Rectal smooth muscle tissue (tissue), 1 donor: Measurements from ENCODE around the gene SOX12.

ENCODE experiments used
- H3K27ac ChIP-seq: one replicate; pipeline ENCODE4 v1.7.0; 2013; ENCODE audit warnings: low read depth, low read length, inconsistent platforms
- H3K27me3 ChIP-seq: one replicate; pipeline ENCODE4 v1.7.0; 2013; ENCODE audit warnings: low read length; ENCODE audit not compliant: control insufficient read depth, insufficient read depth
- H3K36me3 ChIP-seq: one replicate; pipeline ENCODE4 v1.7.0; 2013; ENCODE audit warnings: low read length; ENCODE audit not compliant: control insufficient read depth, insufficient read depth
- H3K4me1 ChIP-seq: one replicate; pipeline ENCODE4 v1.7.0; 2013; ENCODE audit warnings: low read length; ENCODE audit not compliant: control insufficient read depth, insufficient read depth
- H3K4me3 ChIP-seq: one replicate; pipeline ENCODE4 v1.7.0; 2013; ENCODE audit warnings: low read length
- H3K9ac ChIP-seq: one replicate; pipeline ENCODE4 v1.7.0; 2013; ENCODE audit warnings: low read length

SOX12 gene

DNA sequence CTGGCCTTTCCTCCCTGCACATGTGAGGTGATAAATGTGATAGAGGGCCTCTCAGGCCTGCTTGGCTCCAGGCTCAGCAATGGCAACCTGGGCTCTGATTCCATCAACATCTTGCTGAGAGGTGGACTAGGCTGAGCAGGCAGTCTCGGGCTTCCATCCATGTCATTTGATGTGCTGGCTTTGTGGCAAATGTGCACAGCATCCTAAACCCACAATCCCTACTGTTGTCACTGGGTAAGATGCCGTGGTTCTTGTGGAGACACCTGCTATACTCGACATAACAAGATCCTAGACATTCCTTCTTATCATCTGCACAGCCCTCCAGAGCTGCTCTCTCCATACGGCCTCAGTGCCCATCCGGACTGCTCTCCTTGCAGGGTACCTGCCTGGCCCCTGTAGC lies 30.8 kb upstream of the SOX12 start:
- Histone ChIP-seq H3K27ac (no peak overlapping the region), H3K9ac (no peak overlapping the region), H3K4me1 (peaks cover 10% of the 10 kb centered on the region), H3K4me3 (no peak overlapping the region), H3K36me3 (no peaks in the 10 kb centered on the region), H3K27me3 (no peaks in the 10 kb centered on the region)

DNA sequence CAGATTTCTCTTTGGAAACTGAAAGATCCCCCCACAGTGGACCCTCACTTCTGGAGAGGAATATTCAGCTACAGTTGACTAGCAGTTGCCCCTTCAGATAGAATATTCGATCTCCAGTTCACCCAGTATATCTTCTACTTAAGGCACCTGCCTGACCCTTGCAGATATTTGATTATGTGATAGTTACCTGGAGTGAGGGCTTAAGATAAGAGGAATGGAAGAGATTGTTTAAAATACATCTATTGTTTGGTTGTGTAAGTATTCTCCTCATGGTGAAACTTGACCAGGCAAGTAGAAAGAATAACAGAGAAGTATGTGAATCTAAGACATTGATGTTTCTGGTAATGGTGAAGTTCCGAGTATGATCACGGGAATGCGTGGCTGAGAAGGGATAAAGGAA lies 29.5 kb upstream of the SOX12 start:
- Histone ChIP-seq H3K4me3 (no peak overlapping the region), H3K9ac (no peak overlapping the region), H3K4me1 (peaks cover 18% of the 10 kb centered on the region), H3K27me3 (no peaks in the 10 kb centered on the region), H3K27ac (no peak overlapping the region), H3K36me3 (no peaks in the 10 kb centered on the region)

DNA sequence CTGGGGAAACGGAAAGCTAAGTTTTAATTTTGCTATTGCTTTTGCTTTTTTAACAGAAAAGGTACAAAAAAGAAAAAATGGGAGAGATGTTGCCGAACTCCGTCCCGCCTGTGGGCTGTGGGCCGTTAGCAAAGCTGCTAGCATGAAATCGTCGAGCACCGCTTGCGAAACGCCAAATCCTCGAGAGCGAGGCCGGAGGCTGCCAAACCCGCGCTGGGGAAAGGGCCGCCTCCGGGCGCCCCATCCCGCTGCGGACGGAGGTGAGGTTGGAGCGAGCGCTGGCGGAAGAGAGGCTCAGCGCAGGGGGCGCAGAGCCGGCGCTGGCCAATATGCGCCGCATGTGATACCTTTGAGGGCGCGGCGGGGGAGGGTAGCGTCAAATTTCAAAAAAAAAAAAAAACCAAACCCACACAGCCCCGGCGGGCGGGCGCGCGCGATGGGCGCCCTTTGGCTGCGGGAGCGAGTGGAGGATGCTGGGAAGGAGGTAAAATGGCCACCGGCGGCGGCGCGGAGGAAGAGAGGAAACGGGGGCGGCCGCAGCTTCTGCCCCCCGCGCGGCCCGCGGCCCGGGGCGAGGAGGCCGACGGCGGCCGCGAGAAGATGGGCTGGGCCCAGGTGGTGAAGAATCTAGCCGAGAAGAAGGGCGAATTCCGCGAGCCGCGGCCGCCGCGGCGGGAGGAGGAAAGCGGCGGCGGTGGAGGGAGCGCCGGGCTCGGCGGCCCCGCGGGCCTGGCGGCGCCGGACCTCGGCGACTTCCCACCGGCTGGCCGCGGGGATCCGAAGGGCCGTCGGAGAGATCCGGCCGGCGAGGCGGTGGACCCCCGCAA lies 28.0 kb upstream of the SOX12 start, which contains the start of gene ZCCHC3:
TSS of gene ZCCHC3 (plus strand) at position 473 of the 827 bp plus-strand sequence. CDS start at position 490, 17 bp downstream.
- Histone ChIP-seq H3K36me3 (no peaks in the 10 kb centered on the region), H3K4me1 (peaks cover 19% of the 10 kb centered on the region), H3K27ac (peak within 1 kb of the TSS; percentile 93), H3K9ac (peak within 1 kb of the TSS; percentile 88), H3K4me3 (peak within 1 kb of the TSS; percentile 96), H3K27me3 (no peaks in the 10 kb centered on the region)

DNA sequence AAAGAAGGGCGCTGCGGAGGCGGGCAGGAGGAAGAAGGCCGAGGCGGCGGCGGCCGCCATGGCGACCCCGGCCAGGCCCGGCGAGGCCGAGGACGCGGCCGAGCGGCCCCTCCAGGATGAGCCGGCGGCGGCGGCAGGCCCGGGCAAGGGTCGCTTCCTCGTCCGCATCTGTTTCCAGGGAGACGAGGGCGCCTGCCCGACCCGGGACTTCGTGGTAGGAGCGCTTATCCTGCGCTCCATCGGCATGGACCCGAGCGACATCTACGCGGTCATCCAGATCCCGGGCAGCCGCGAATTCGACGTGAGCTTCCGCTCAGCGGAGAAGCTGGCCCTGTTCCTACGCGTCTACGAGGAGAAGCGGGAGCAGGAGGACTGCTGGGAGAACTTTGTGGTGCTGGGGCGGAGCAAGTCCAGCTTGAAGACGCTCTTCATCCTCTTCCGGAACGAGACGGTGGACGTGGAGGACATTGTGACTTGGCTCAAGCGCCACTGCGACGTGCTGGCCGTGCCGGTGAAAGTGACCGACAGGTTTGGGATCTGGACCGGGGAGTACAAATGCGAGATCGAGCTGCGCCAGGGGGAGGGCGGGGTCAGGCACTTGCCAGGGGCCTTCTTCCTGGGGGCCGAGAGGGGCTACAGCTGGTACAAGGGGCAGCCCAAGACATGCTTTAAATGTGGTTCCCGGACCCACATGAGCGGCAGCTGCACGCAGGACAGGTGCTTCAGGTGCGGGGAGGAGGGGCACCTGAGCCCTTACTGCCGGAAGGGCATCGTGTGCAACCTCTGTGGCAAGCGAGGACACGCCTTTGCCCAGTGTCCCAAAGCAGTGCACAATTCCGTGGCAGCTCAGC lies 27.2 kb upstream of the SOX12 start:
- H3K27ac ChIP-seq, result peak overlapping the region; percentile 93
- peak overlapping the region; percentile 96 for H3K4me3 ChIP-seq
- H3K4me1 ChIP-seq, result peaks cover 19% of the 10 kb centered on the region
- H3K27me3 ChIP-seq, result no peaks in the 10 kb centered on the region
- peak overlapping the region; percentile 88 for H3K9ac ChIP-seq
- no peaks in the 10 kb centered on the region for H3K36me3 ChIP-seq

DNA sequence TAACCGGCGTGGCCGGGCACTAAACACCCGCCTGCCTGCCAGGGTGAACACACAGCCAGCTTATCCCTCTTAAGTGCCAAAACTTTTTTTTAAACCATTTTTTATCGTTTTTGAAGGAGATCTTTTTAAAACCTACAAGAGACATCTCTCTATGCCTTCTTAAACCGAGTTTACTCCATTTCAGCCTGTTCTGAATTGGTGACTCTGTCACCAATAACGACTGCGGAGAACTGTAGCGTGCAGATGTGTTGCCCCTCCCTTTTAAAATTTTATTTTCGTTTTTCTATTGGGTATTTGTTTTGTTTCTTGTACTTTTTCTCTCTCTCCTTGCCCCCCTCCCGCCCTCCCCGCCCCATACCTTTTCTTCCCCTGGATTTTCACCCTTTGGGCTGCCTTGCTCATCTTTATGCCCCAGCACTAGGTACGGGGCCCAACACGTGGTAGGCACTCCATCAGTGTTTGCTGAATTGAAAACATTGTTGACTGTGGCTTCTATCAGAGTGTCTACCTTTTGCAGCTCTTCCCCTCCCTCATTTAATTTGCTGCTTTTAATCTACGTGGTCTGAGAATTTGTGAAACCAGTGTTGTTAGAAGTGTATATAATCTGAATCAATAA lies 26.5 kb upstream of the SOX12 start:
- Histone ChIP-seq H3K27ac (peak overlapping the region; percentile 93), H3K27me3 (no peaks in the 10 kb centered on the region), H3K9ac (peak overlapping the region; percentile 88), H3K36me3 (no peaks in the 10 kb centered on the region), H3K4me1 (peaks cover 19% of the 10 kb centered on the region), H3K4me3 (peak overlapping the region; percentile 96)

DNA sequence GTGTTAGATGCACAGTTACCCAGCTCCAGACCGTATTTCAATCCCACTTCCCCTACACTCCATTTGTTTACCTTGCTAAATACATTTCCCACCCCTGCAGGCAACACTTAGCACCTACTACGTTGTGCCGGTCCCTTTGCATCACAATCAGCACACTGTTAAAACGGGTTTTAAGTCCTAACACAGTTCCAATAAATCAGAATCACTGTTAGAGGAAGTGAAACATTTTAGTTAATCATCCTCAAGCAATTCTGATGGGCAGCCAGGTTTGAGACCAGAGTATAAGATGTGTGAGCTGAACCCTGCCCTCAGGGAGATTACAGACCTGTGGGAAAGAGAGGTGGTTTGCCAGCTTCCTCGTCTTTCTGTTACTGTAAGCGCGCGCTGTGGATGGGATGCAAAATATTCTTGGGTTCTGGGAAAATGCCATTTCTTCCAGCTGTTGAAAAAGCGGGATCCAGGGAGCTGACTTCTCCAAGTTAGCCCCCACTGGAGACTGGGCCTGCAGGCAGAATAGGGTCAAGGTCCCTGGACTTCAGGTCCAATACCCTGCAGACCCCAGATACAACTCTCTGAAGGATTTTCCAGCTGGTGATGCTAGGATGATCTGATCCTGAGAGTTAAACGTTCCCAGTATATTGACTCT lies 24.9 kb upstream of the SOX12 start:
- Histone ChIP-seq H3K27ac (no peak overlapping the region), H3K36me3 (no peaks in the 10 kb centered on the region), H3K9ac (no peak overlapping the region), H3K4me1 (peaks cover 19% of the 10 kb centered on the region), H3K4me3 (peak overlapping the region; percentile 42), H3K27me3 (no peaks in the 10 kb centered on the region)

DNA sequence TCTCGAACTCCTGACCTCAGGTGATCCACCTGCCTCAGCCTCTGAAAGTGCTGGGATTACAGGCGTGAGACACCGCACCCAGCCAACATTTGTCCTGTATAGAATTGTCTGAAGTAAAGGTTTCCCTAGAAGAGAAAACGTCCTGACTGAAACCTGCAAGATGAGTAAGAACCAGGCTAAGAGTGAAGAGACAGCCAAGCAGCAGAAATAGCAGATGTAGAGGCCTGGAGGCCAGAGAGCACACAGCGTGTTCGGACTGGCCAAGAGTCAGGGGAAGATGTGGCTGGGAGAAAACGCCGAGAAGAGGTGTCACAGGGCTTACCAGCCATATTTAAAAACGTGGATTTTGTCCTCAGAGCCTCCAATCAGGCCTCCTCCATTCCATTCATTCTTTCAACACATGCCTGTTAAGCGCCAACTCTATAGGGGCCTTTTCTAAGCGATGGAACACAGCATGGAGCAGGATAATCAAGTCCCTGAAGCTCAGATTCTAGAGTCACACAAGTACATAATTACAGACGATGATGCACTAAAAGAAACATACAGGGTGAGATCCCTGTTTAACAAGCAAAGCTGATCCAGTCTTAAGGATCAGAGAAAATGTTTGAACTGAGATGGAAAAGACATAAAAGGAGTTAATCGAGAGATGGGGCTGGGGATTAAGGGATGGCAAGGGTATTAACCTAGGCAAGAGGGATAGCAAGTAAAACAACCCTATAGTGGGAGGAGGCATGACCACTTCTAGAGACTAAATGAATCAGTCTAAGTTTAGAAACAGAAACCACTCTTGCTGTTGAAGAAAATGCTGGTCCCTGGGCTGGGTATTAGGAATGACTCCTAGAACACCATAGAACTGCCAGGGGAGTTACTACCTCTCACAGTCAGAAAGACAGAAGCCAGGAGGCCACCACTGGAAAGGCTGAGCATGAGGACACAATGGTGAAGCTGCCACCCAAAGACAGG lies 23.2 kb upstream of the SOX12 start:
- no peak overlapping the region for H3K27ac ChIP-seq
- no peaks in the 10 kb centered on the region for H3K36me3 ChIP-seq
- H3K27me3 ChIP-seq, result no peaks in the 10 kb centered on the region
- H3K9ac ChIP-seq, result no peak overlapping the region
- no peak overlapping the region for H3K4me3 ChIP-seq
- peaks cover 19% of the 10 kb centered on the region for H3K4me1 ChIP-seq

DNA sequence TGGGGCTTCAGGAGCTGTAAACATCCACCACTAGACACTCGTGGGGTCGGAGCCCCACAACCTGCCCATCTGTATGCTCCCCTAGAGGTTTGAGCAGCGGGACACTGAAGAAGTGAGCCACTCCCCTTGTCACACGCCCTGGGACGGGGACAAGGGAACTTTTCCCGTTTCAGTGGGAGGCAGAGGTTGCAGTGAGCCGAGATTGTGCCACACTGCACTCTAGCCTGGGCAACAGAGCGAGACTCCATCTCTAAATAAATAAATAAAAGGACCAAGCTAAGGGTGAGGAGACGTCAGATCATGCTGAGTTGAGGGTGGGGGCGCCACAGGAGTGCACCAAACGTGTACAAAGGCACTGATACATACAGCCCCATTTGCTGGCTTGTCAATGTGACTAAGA lies 19.6 kb upstream of the SOX12 start:
- no peaks in the 10 kb centered on the region for H3K36me3 ChIP-seq
- H3K27me3 ChIP-seq, result no peaks in the 10 kb centered on the region
- no peak overlapping the region for H3K27ac ChIP-seq

DNA sequence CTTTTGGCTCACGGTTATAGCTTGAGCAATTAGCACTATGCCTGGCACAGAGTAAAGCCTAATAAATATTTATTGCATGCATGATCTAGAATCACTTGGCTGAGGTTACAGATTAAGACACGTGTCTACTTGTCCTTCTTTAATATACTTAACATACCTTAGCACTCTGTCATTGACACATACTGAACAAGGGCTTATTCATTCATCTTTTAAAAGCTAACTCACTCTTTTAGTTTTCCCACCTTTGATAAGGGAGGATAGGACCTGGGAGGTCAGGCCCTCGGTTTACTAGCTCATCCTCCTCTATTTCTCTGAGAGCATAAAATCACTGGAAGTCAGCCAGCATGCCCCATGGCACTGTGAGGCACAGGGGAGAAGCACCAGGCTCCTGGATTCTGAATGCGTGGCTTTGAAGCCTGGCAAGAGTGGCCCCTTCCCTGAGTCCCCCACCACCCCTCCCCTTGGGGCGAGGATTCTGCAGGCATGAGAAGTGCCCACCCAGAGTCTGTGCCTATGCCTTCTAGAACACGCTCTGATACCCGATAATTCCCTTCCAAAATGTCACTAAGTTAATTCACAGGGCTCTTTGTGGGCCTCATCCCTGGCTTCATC lies 16.8 kb upstream of the SOX12 start:
- peaks cover 10% of the 10 kb centered on the region for H3K4me1 ChIP-seq
- no peak overlapping the region for H3K9ac ChIP-seq
- H3K27me3 ChIP-seq, result no peaks in the 10 kb centered on the region
- no peaks in the 10 kb centered on the region for H3K36me3 ChIP-seq
- no peak overlapping the region for H3K27ac ChIP-seq
- H3K4me3 ChIP-seq, result no peak overlapping the region

More for the DNA sequence above, 19.6 kb upstream of the SOX12 start:
- no peak overlapping the region for H3K4me3 ChIP-seq
- no peak overlapping the region for H3K9ac ChIP-seq
- peaks cover 14% of the 10 kb centered on the region for H3K4me1 ChIP-seq

DNA sequence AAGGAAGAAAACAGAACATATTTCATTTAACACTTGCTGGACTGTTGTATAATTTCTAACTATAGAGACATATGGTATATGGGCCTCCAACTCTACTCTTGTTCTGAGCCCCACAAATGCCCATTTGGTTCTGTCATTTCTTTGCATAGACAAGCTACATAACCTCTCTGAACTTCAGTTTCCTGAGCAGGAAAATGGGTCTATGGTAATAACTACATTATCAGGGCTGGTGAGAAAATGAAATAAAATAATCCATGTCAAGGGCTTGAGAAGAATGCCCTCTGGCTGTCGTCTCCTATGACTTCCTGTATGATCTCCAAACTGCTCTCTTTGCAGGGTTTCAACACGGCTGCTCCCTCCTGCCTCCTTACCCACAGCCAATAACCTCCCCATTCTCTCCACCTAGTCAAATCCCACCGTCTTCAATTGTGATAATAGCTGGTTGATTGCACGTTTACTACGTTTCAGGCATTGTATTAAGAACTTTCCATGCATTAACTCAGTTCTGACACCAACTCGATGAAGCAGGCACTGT lies 16.0 kb upstream of the SOX12 start:
- Histone ChIP-seq H3K4me3 (peak overlapping the region; percentile 55), H3K27ac (peak overlapping the region; percentile 74), H3K36me3 (no peaks in the 10 kb centered on the region), H3K9ac (no peak overlapping the region), H3K27me3 (no peaks in the 10 kb centered on the region), H3K4me1 (peaks cover 10% of the 10 kb centered on the region)
